GM15510 (cell line): ENCODE results near the gene MLLT1.

Source experiments
- POLR2A ChIP-seq: IDR thresholded peaks from 3 replicates; pipeline ENCODE4 v1.6.1; 2011; ENCODE audit warnings: borderline replicate concordance; ENCODE audit not compliant: insufficient read length; ENCODE audit errors: extremely low read depth

MLLT1 gene

GRCh38 chr19:6247007-6247288 lies 32.8 kb downstream of the MLLT1 start:
- TF ChIP-seq POLR2A, result no peak

- TF ChIP-seq POLR2A, result no peak
These were observed 33.4 kb downstream of the MLLT1 start for GRCh38 chr19:6246174-6247006.

GRCh38 chr19:6242677-6243076 lies 37.1 kb downstream of the MLLT1 start:
- TF ChIP-seq POLR2A, result no peak

- TF ChIP-seq POLR2A, result no peak
These were observed 37.9 kb downstream of the MLLT1 start for GRCh38 chr19:6241680-6242377.

DNA sequence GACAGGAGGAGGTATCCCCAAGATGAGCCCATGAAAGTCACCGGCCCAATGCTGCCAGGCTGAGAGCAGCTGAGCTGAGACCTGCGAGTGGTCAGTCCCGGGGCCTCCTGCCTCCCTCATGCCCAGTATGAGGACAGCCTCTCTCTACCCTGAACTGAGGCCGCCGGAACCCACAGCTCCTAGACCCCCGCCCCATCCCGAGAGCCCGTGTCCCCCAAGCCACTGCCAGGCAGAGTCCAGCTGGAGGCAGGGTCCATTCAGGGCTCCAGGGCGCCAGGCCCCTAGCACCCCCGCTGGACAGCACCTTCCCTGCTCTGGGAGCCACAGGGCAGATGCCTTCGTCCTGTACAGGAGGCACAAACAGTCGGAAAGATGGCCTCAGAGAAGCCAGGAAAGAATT lies 38.7 kb downstream of the MLLT1 start:
- no peak for TF ChIP-seq POLR2A

DNA sequence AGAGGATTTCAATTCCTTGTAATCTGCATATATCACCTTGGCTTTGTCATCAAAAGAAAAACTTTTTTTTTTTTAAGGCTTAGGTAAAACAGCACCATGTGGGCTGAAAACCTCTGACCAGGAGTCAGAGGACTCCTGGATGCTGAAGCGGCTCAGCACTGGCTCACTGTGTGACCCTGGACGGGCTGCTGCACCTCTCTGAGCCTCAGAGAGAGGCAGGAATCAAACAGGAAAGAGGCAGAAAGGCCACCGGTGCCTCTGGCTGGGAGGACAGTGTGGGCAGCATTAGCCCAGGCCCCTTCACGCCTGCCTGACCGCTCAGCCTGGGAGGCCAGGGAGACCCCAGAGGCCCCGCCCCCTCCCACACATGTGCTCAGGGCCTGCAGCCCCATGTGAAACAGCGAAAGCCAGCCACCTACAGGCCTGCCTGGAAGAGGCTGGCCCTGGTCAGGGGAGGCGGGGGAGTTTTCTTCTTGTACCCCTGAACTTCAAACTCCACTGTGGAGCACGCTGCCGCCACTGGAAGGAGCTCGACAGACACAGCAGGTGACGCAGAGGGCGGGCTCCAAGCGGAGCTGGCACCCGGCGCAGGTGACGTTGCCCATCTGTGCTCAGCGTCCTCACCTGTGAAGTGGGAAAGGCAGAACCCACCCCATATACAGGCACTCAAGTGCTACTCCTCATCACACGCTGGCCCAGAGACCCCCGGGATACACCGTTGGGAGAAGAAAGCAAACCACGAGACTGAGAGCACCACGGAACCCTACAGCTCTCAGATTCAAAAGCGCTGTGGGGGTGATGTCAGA lies 39.7 kb downstream of the MLLT1 start:
- TF ChIP-seq POLR2A, result no peak

GRCh38 chr19:6239401-6239844 lies 40.4 kb downstream of the MLLT1 start:
- TF ChIP-seq POLR2A, result no peak

DNA sequence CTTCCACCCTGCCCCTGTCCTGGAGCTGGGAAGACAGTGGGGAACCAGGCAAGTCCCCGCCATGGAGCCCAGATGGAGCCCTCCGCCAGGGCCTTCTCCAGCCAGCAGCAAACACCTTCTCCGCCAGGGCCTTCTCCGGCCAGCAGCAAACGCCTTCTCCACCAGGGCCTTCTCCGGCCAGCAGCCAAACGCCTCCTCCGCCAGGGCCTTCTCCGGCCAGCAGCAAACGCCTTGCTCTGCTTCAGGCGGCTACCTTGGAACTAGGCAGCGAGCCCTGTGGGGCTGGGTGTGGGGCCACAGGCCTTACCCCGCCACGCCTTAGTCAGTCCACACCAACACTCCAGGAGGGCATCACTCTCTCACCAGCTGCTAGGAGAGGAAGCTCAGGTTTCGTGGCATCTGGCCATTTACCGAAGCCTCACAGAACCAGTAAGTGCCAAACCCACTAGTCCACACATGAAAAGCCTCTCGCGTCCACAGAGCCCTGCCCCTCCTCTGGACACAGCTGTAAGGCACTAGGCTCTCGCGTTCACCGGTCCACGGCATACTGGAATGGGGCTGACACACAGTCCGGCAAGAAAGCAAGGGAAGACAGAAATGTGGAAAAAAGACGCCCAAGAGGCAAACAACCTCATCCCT lies 41.0 kb downstream of the MLLT1 start:
- TF ChIP-seq POLR2A, result no peak

- TF ChIP-seq POLR2A, result no peak
These were observed 41.5 kb downstream of the MLLT1 start for GRCh38 chr19:6238256-6238642.

DNA sequence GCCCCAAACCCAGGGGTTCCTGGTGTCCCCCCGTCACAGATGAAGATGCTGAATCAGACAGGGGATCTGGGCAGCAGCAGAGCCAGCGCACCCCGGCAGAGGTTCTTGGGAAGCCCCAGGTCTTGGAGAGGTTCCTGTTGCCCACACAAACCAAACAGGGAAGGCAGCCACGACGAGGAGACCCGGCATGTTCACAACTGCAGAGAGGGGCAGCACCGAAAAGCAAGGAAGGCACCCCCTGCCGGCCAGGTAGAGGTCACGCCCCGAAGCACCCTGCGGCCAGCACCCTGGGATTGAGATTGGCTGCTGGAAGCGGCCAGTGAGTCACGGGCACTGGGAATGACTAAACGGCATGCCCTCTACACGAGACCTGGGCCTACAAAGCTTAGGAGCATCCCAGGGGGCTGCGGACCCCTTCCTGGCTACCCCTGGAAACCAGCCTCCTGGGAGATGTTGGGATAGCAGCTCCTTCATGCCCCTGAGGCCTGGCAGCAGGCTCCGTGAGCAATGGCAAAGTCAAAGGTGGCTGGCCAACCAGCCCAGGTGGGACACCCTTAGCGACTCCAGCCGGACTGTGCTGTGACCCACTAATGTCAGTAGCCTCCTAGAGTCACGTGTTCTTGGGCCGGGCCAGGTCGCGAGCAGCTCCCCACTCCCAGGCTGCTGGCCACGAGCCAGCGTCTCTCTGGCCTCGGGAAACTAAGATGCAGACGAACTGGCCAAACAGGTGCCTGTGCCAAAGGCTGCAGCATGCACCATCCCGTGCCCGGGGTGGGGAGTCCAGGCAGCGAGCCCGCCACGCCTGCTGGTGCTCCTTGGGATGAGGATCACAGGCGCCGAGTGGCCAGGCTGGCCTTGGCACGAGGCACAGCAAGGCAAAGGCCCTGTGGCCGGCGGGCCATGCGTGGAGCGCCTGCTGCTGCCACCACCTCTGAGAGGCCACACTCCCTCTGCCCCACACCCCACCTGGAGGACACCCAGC lies 43.2 kb downstream of the MLLT1 start:
- TF ChIP-seq POLR2A, result no peak

GRCh38 chr19:6235031-6235951 lies 44.5 kb downstream of the MLLT1 start:
- TF ChIP-seq POLR2A, result no peak

- no peak for TF ChIP-seq POLR2A
These were observed 45.2 kb downstream of the MLLT1 start for GRCh38 chr19:6234527-6234926.
